NT2/D1 (cell line): ENCODE measurements around the gene PAQR9.

Experiments used
- DNase-seq: peaks from one replicate; pipeline ENCODE4 v3.0.0-alpha.2; 2011; ENCODE audit warnings: low read depth, low spot score
- H3K27me3 ChIP-seq: 2 replicates; pipeline ENCODE4 v1.6.0; 2011; ENCODE audit warnings: mild to moderate bottlenecking; ENCODE audit not compliant: insufficient read length, insufficient read depth
- H3K36me3 ChIP-seq: 2 replicates; pipeline ENCODE4 v1.6.1; 2011; ENCODE audit warnings: mild to moderate bottlenecking, low read length, mixed read lengths; ENCODE audit not compliant: insufficient read depth, insufficient read length
- H3K4me1 ChIP-seq: 2 replicates; pipeline ENCODE4 v1.5.1; 2011; ENCODE audit not compliant: insufficient read depth, insufficient read length
- H3K4me3 ChIP-seq: 2 replicates; pipeline ENCODE4 v1.5.1; 2011; ENCODE audit warnings: low read depth; ENCODE audit not compliant: insufficient read length
- H3K9ac ChIP-seq: 2 replicates; pipeline ENCODE4 v1.6.0; 2011; ENCODE audit warnings: low read depth; ENCODE audit not compliant: insufficient read length
- H3K9me3 ChIP-seq: 2 replicates; pipeline ENCODE4 v1.5.1; 2011; ENCODE audit warnings: mild to moderate bottlenecking, low read length; ENCODE audit not compliant: insufficient read depth
- SUZ12 ChIP-seq: IDR thresholded peaks from 2 replicates; pipeline ENCODE4 v1.6.1; 2011; ENCODE audit not compliant: insufficient read length, insufficient read depth; ENCODE audit errors: extremely low read depth
- YY1 ChIP-seq: IDR thresholded peaks from 2 replicates; pipeline ENCODE4 v1.6.1; 2011; ENCODE audit not compliant: insufficient read length, insufficient read depth
- ZNF274 ChIP-seq: IDR thresholded peaks from 2 replicates; pipeline ENCODE4 v1.6.1; 2011; ENCODE audit warnings: mild to moderate bottlenecking, low read depth, low read length

Gene PAQR9

GRCh38 chr3:142963516-142964448 is at the start of gene PAQR9:
PAQR9 (minus strand) TSS chr3:142963674; CDS start chr3:142963336, 338 bp downstream.
- no peak for TF ChIP-seq YY1
- TF ChIP-seq ZNF274: no peak
- TF ChIP-seq SUZ12: no peak
- H3K4me1 ChIP-seq: peaks cover 7% of the 10 kb centered on the region
- H3K9me3 ChIP-seq: no peaks in the 10 kb centered on the region; the same call in 1 of the 2 replicates
- peak within 1 kb of the TSS; percentile 77 for H3K9ac ChIP-seq
- DNase-seq: no peak
- H3K4me3 ChIP-seq: peak within 1 kb of the TSS; percentile 68
- no peaks in the 10 kb centered on the region for H3K36me3 ChIP-seq
- peaks cover 27% of the 10 kb centered on the region for H3K27me3 ChIP-seq

GRCh38 chr3:143011705-143012104 is 48.2 kb upstream of the PAQR9 start:
- Histone ChIP-seq H3K36me3 (peaks cover 50% of the 10 kb centered on the region), H3K9ac (no peak overlapping the region)
- no peak for DNase-seq

GRCh38 chr3:143010024-143010423 is 46.5 kb upstream of the PAQR9 start:
- Histone ChIP-seq H3K9ac (no peak overlapping the region), H3K36me3 (peaks cover 35% of the 10 kb centered on the region), H3K4me1 (no peaks in the 10 kb centered on the region), H3K9me3 (no peaks in the 10 kb centered on the region), H3K27me3 (no peaks in the 10 kb centered on the region), H3K4me3 (no peak overlapping the region)
- DNase-seq: no peak
- TF ChIP-seq YY1 (no peak), ZNF274 (no peak), SUZ12 (no peak)

More at GRCh38 chr3:143011705-143012104, 48.2 kb upstream of the PAQR9 start:
- no peaks in the 10 kb centered on the region for H3K9me3 ChIP-seq
- no peaks in the 10 kb centered on the region for H3K27me3 ChIP-seq
- no peaks in the 10 kb centered on the region for H3K4me1 ChIP-seq
- TF ChIP-seq SUZ12 (no peak), YY1 (no peak), ZNF274 (no peak)
- no peak overlapping the region for H3K4me3 ChIP-seq

- TF ChIP-seq YY1 (no peak), ZNF274 (no peak), SUZ12 (no peak)
- Histone ChIP-seq H3K9ac (no peak overlapping the region), H3K36me3 (no peaks in the 10 kb centered on the region), H3K27me3 (no peaks in the 10 kb centered on the region), H3K4me3 (no peak overlapping the region), H3K9me3 (no peaks in the 10 kb centered on the region), H3K4me1 (no peaks in the 10 kb centered on the region)
- DNase-seq: no peak
Observed at GRCh38 chr3:143004823-143005222, 41.3 kb upstream of the PAQR9 start.

GRCh38 chr3:143002727-143003126 is 39.3 kb upstream of the PAQR9 start:
- Histone ChIP-seq H3K9me3 (no peaks in the 10 kb centered on the region), H3K27me3 (no peaks in the 10 kb centered on the region), H3K36me3 (no peaks in the 10 kb centered on the region), H3K4me1 (no peaks in the 10 kb centered on the region), H3K4me3 (peak overlapping the region; percentile 96), H3K9ac (peak overlapping the region; percentile 99)
- no peak for DNase-seq
- TF ChIP-seq ZNF274: no peak

GRCh38 chr3:143002083-143002712 is 38.7 kb upstream of the PAQR9 start:
- TF ChIP-seq SUZ12: no peak
- TF ChIP-seq YY1: no peak
- no peak for TF ChIP-seq ZNF274
- H3K4me1 ChIP-seq: peaks cover 3% of the 10 kb centered on the region
- H3K36me3 ChIP-seq: no peaks in the 10 kb centered on the region
- H3K4me3 ChIP-seq: peak overlapping the region; percentile 96
- H3K9ac ChIP-seq: peak overlapping the region; percentile 99
- no peak for DNase-seq
- no peaks in the 10 kb centered on the region for H3K27me3 ChIP-seq
- no peaks in the 10 kb centered on the region for H3K9me3 ChIP-seq

- peak; percentile 95 for DNase-seq
- no peak for TF ChIP-seq ZNF274
- peak; percentile 87 for TF ChIP-seq YY1
- TF ChIP-seq SUZ12: no peak
- Histone ChIP-seq H3K36me3 (no peaks in the 10 kb centered on the region), H3K4me3 (peak within 1 kb of the TSS; percentile 96), H3K9me3 (no peaks in the 10 kb centered on the region), H3K27me3 (no peaks in the 10 kb centered on the region), H3K9ac (peak within 1 kb of the TSS; percentile 99), H3K4me1 (peaks cover 4% of the 10 kb centered on the region)
Observed at GRCh38 chr3:143001369-143002082, 38.1 kb upstream of the PAQR9 start, which contains the start of gene U2SURP. U2SURP (plus strand) TSS chr3:143001570; CDS start chr3:143001629, 59 bp downstream.
